GM12878 (cell line): Measurements from ENCODE around the gene SCG2. TPM values are rescaled to one million over a fixed set of nuclear protein-coding genes. Genes with fewer than 3 reads are reported as not detected.

Experiments
- ATAC-seq: fragments of 200-7000 bp; cut with Tn5 transposase; 3 replicates; pipeline ENCODE4 v1.9.1; 2020; ENCODE audit warnings: mild to moderate bottlenecking, moderate library complexity
- BruUV-seq: library from RNA; stranded (reverse); fragments of 400-500 nt; replicated peaks from 2 replicates; lab custom pipeline; 2021; lab: Mats Ljungman, UMichigan
- CTCF ChIA-PET: fragments of 300-600 bp; sonication (Branson Sonifier 250); formaldehyde crosslinking; extraction: SDS; loops from one replicate; lab custom pipeline; 2021; ENCODE audit warnings: inconsistent platforms; lab: Yijun Ruan, JAX
- POLR2A ChIA-PET: fragments of 350-600 bp; formaldehyde crosslinking; extraction: SDS; loops from one replicate; lab custom pipeline; 2021; ENCODE audit warnings: inconsistent platforms; lab: Charles Lee
- RAD21 ChIA-PET: fragments of 300-600 bp; sonication (Branson Sonifier 250); formaldehyde crosslinking; loops from one replicate; lab custom pipeline; 2023; ENCODE audit warnings: antibody characterized with exemption; ENCODE audit not compliant: unreplicated experiment; lab: Charles Lee
- SMC1A ChIA-PET: fragments of 300-600 bp; sonication (Branson Sonifier 250); formaldehyde crosslinking; loops from one replicate; lab custom pipeline; 2023; ENCODE audit not compliant: unreplicated experiment, uncharacterized antibody; lab: Charles Lee
- DNase-seq: peaks from one replicate; pipeline ENCODE4 v3.0.0-alpha.2; 2011; ENCODE audit warnings: low read depth, low spot score
- FAIRE-seq: peaks from 3 replicates; lab custom pipeline; 2011; peaks lifted over from hg19 to GRCh38; lab: Jason Lieb, UNC
- H2AFZ ChIP-seq: 2 replicates; pipeline ENCODE4 v1.6.0; 2011; ENCODE audit warnings: low read depth, low read length, control low read depth; ENCODE audit not compliant: control insufficient read depth
- H3K27ac ChIP-seq: 2 replicates; pipeline ENCODE4 v1.5.1; 2011; ENCODE audit warnings: control low read depth; ENCODE audit not compliant: control insufficient read depth, insufficient read depth
- H3K27me3 ChIP-seq, 2 experiments: replicated peaks in 1 of 2; 2 replicates each; pipeline versions ENCODE4 v1.6.0 to v1.6.1; 2011; ENCODE audit warnings: low read length in 1 of 2; ENCODE audit not compliant: control insufficient read depth in 2 of 2, insufficient read depth in 2 of 2
- H3K36me3 ChIP-seq, 2 experiments: 2 replicates each; pipeline ENCODE4 v1.5.1; 2011; ENCODE audit warnings: low read length in 1 of 2; ENCODE audit not compliant: control insufficient read depth in 2 of 2, insufficient read depth in 2 of 2
- H3K4me1 ChIP-seq: 2 replicates; pipeline ENCODE4 v1.6.1; 2011; ENCODE audit warnings: mild to moderate bottlenecking, low read length, moderate library complexity, mixed read lengths; ENCODE audit not compliant: control insufficient read depth, insufficient read depth
- H3K4me2 ChIP-seq: 2 replicates; pipeline ENCODE4 v1.6.0; 2011; ENCODE audit warnings: control low read depth; ENCODE audit not compliant: control insufficient read depth, insufficient read depth
- H3K4me3 ChIP-seq: fragments of 200-600 bp; sonication (generic); 2 replicates; pipeline ENCODE4 v1.5.1; 2016
- H3K79me2 ChIP-seq: 2 replicates; pipeline ENCODE4 v1.6.0; 2011; ENCODE audit warnings: low read length; ENCODE audit not compliant: control insufficient read depth, insufficient read depth
- H3K9ac ChIP-seq: 2 replicates; pipeline ENCODE4 v1.8.0; 2011; ENCODE audit warnings: low read length, control low read depth, mixed read lengths; ENCODE audit not compliant: control insufficient read depth, insufficient read depth
- H3K9me3 ChIP-seq: replicated peaks from 3 replicates; pipeline ENCODE4 v1.5.1; 2011; ENCODE audit warnings: mild to moderate bottlenecking, low read length; ENCODE audit not compliant: control insufficient read depth, insufficient read depth
- H4K20me1 ChIP-seq: 2 replicates; pipeline ENCODE4 v1.6.0; 2011; ENCODE audit not compliant: control insufficient read depth, insufficient read depth
- ASH2L ChIP-seq: fragments of 300-600, 200-600 bp; sonication (generic); IDR thresholded peaks from 2 replicates; pipeline ENCODE4 v1.6.1; 2017; ENCODE audit warnings: low read depth, mild to moderate bottlenecking, borderline replicate concordance
- ATF7 ChIP-seq: fragments of 450-650 bp; IDR thresholded peaks from 2 replicates; pipeline ENCODE4 v1.6.1; 2016; ENCODE audit warnings: low read depth, mild to moderate bottlenecking
- BCL3 ChIP-seq: IDR thresholded peaks from 2 replicates; pipeline ENCODE4 v1.6.1; 2011; ENCODE audit warnings: borderline replicate concordance, low read depth, mild to moderate bottlenecking, moderate library complexity, low read length; ENCODE audit not compliant: insufficient read depth, poor library complexity, severe bottlenecking
- CHD2 ChIP-seq: IDR thresholded peaks from 2 replicates; pipeline ENCODE4 v1.6.1; 2011; ENCODE audit warnings: low read depth, low read length, improper control_type of control experiment, borderline replicate concordance
- CUX1 ChIP-seq: IDR thresholded peaks from 2 replicates; pipeline ENCODE4 v1.6.1; 2012; ENCODE audit warnings: improper control_type of control experiment, low read depth, low read length; ENCODE audit not compliant: insufficient replicate concordance
- JUND ChIP-seq: IDR thresholded peaks from 2 replicates; pipeline ENCODE4 v1.6.1; 2012; ENCODE audit warnings: low read depth, mild to moderate bottlenecking, low read length, improper control_type of control experiment, moderate library complexity
- RELA ChIP-seq: fragments of 450-650 bp; IDR thresholded peaks from 2 replicates; pipeline ENCODE4 v1.8.0; 2014; ENCODE audit warnings: borderline replicate concordance; ENCODE audit not compliant: partially characterized antibody
- TAF1 ChIP-seq: IDR thresholded peaks from 2 replicates; pipeline ENCODE4 v1.6.1; 2011; ENCODE audit warnings: mild to moderate bottlenecking, low read depth, low read length, borderline replicate concordance
- WRNIP1 ChIP-seq: IDR thresholded peaks from 2 replicates; pipeline ENCODE4 v1.6.1; 2011; ENCODE audit warnings: low read depth, low read length, improper control_type of control experiment, borderline replicate concordance
- ZBED1 ChIP-seq: IDR thresholded peaks from 2 replicates; pipeline ENCODE4 v1.6.1; 2016; ENCODE audit warnings: borderline replicate concordance
- ZBTB33 ChIP-seq: fragments of 450-650 bp; IDR thresholded peaks from 2 replicates; pipeline ENCODE4 v1.6.1; 2017; ENCODE audit warnings: mild to moderate bottlenecking
- WGBS: methylation state at CpG from one replicate; pipeline ENCODE4 v1.1.6; 2016; ENCODE audit warnings: low lambda C conversion rate; ENCODE audit not compliant: insufficient replicate concordance, insufficient coverage; ENCODE audit errors: missing lambda C conversion rate; 5-methylcytosine and 5-hydroxymethylcytosine counted together
- in situ Hi-C: fragments of 300-500 bp; cut with MboI; formaldehyde crosslinking; loops from 9 replicates; pipeline ENCODE4 v1.14.3; 2018; ENCODE audit warnings: mixed read lengths
- intact Hi-C: fragments of 100-400 bp; cut with micrococcal nuclease; formaldehyde crosslinking; loops from one replicate; pipeline ENCODE4 v1.14.2; 2022; ENCODE audit not compliant: unreplicated experiment
- polyA plus RNA-seq, 11 experiments: library from polyadenylated mRNA; depleted of rRNA in 4 of 11; unstranded in 6 of 11; stranded (reverse) in 5 of 11; fragments of >200 nt; fragmentation: Nextera tagmentation in 4 of 11; fragmentation: Illumina TruSeq in 1 of 11; extraction: Ambion mirVana in 4 of 11; extraction: Trizol in 1 of 11; gene quantifications; 1 replicate in 1 of 11; 2 replicates in 10 of 11; pipeline versions ENCODE4 v1.2.1 to v1.2.3, GENCODE V29; 2011 to 2016; ENCODE audit warnings: inconsistent platforms in 2 of 11, missing spikeins in 2 of 11, low read depth in 1 of 11
- total RNA-seq, 4 experiments: library from RNA; depleted of rRNA in 3 of 4; stranded (reverse); fragments of >200 nt in 3 of 4; fragmentation: Illumina TruSeq in 1 of 4; extraction: Trizol in 1 of 4; gene quantifications; 2 replicates each; pipeline versions ENCODE4 v1.2.1 to v1.2.3, GENCODE V29; 2013 to 2021

Gene SCG2
- total and polyA plus RNA-seq, 10 of the 15 experiments (the other 5 are each of a cell fraction or from before 2014, with no cell fraction given): 0.05 TPM; not detected in 9

GRCh38 chr2:223612501-223612900 lies 10.3 kb upstream of the SCG2 start (continued):
- TF ChIP-seq ZBTB33: no peak
- TF ChIP-seq, all 136 proteins: peak for 0

GRCh38 chr2:223611061-223611460 lies 8.9 kb upstream of the SCG2 start:
- H3K9me3 ChIP-seq: no peaks in the 10 kb centered on the region
- peaks cover 0 to 3% of the 10 kb centered on the region in 2 experiments; a peak in 3 of 4 replicates for H3K27me3 ChIP-seq
- no peaks in the 10 kb centered on the region for H3K4me1 ChIP-seq
- H4K20me1 ChIP-seq: no peaks in the 10 kb centered on the region
- H3K9ac ChIP-seq: no peak overlapping the region
- POLR2A ChIA-PET: no interaction called here
- FAIRE-seq (no peak), DNase-seq (no peak), ATAC-seq (no peak)
- RAD21 ChIA-PET: no interaction called here
- in situ Hi-C loops (no loop called here), intact Hi-C loops (no loop called here)
- WGBS: 0% methylated on average over 2 of the region's 2 CpGs
- CTCF ChIA-PET: no interaction called here
- no peak overlapping the region for H3K4me2 ChIP-seq
- no peaks in the 10 kb centered on the region for H3K79me2 ChIP-seq
- H3K36me3 ChIP-seq: no peaks in the 10 kb centered on the region
- SMC1A ChIA-PET: interaction anchor here (0.6 to 1.6 kb wide), 2 partner anchors 13 to 47 kb away, joined by 3 to 4 read pairs; no protein-coding TSS in a partner anchor
- no peak overlapping the region for H3K27ac ChIP-seq
- no TSS peak for BruUV-seq
- no peak overlapping the region for H3K4me3 ChIP-seq
- no peak overlapping the region for H2AFZ ChIP-seq
- TF ChIP-seq TAF1 (no peak), ZBED1 (no peak), ATF7 (no peak), JUND (no peak), ASH2L (no peak), BCL3 (no peak), CHD2 (no peak), RELA (no peak), CUX1 (no peak), WRNIP1 (no peak)
